ENCODE results near the gene IGF2BP2.

DNA sequence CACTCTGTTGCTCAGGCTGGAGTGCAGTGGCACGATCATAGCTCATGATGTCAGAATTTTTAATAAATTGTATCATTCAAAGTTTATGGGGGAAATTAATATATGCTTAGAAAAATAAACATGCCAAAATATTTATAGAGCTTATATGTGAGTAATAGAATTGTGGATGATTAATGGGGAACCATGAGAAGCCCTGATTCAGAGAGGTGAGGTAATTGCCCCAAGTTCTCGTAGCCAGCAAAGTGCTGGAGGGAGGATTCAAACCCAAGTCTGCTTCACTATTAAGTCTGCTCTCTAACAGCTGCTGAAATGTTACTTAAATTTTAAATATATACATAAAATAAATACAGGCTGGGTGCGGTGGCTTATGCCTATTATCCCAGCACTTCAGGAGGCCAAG lies 26.2 kb upstream of the IGF2BP2 start:
- TF ChIP-seq, protein P1, sequence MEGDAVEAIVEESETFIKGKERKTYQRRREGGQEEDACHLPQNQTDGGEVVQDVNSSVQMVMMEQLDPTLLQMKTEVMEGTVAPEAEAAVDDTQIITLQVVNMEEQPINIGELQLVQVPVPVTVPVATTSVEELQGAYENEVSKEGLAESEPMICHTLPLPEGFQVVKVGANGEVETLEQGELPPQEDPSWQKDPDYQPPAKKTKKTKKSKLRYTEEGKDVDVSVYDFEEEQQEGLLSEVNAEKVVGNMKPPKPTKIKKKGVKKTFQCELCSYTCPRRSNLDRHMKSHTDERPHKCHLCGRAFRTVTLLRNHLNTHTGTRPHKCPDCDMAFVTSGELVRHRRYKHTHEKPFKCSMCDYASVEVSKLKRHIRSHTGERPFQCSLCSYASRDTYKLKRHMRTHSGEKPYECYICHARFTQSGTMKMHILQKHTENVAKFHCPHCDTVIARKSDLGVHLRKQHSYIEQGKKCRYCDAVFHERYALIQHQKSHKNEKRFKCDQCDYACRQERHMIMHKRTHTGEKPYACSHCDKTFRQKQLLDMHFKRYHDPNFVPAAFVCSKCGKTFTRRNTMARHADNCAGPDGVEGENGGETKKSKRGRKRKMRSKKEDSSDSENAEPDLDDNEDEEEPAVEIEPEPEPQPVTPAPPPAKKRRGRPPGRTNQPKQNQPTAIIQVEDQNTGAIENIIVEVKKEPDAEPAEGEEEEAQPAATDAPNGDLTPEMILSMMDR (IDR thresholded peaks at IDR 0.05; ENCODE audit: insufficient read depth, low read length) = no peak
- TF ChIP-seq GABPA (IDR thresholded peaks at IDR 0.05; ENCODE audit: low read depth) (no peak), POLR2AphosphoS5 (IDR thresholded peaks at IDR 0.05; ENCODE audit: low read depth) (no peak), SPI1 (IDR thresholded peaks at IDR 0.05; ENCODE audit: borderline replicate concordance, low read depth) (no peak)
- TF ChIP-seq, protein P2, sequence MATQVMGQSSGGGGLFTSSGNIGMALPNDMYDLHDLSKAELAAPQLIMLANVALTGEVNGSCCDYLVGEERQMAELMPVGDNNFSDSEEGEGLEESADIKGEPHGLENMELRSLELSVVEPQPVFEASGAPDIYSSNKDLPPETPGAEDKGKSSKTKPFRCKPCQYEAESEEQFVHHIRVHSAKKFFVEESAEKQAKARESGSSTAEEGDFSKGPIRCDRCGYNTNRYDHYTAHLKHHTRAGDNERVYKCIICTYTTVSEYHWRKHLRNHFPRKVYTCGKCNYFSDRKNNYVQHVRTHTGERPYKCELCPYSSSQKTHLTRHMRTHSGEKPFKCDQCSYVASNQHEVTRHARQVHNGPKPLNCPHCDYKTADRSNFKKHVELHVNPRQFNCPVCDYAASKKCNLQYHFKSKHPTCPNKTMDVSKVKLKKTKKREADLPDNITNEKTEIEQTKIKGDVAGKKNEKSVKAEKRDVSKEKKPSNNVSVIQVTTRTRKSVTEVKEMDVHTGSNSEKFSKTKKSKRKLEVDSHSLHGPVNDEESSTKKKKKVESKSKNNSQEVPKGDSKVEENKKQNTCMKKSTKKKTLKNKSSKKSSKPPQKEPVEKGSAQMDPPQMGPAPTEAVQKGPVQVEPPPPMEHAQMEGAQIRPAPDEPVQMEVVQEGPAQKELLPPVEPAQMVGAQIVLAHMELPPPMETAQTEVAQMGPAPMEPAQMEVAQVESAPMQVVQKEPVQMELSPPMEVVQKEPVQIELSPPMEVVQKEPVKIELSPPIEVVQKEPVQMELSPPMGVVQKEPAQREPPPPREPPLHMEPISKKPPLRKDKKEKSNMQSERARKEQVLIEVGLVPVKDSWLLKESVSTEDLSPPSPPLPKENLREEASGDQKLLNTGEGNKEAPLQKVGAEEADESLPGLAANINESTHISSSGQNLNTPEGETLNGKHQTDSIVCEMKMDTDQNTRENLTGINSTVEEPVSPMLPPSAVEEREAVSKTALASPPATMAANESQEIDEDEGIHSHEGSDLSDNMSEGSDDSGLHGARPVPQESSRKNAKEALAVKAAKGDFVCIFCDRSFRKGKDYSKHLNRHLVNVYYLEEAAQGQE (IDR thresholded peaks at IDR 0.05; ENCODE audit: insufficient replicate concordance, low read depth) = no peak

All from HL-60 (cell line).